GM18519 (cell line): ENCODE data around the gene PTPRE.

ENCODE experiments used
- ATAC-seq: cut with Tn5 transposase; IDR thresholded peaks from one replicate; pipeline ENCODE4 v1.9.1; 2021; ENCODE audit warnings: mild to moderate bottlenecking, moderate library complexity; ENCODE audit not compliant: unreplicated experiment, low FRiP score

Gene PTPRE

DNA sequence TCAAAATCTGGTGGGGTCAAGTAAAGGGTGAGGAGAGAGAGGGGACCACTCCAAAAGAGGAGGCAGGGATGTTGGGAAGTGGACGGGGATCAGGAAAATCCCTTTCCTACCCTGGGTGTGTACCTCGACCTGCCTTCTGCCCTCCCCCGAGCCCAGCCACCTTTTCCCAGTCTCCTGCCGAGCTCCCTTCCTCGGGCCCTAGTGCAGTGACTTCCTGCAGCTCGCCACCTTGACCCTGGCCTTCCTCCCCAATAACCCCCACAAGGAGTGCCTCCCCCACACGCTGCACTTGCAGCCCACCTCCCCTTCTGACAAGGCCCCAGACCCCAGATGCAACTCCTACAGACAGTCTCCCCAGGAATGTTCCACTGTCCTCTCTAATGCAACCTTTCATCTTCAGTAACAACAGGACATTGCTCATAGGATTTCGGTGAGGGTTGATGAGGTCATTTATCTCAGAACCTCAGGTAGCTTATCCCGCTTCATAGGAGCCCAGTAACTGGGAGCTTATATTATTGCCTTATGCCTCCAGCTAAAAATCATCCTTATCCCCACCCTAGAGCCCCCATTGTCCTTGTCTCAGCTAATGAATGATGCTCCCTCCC, 129.2 kb downstream of the PTPRE start:
- ATAC-seq: no peak

DNA sequence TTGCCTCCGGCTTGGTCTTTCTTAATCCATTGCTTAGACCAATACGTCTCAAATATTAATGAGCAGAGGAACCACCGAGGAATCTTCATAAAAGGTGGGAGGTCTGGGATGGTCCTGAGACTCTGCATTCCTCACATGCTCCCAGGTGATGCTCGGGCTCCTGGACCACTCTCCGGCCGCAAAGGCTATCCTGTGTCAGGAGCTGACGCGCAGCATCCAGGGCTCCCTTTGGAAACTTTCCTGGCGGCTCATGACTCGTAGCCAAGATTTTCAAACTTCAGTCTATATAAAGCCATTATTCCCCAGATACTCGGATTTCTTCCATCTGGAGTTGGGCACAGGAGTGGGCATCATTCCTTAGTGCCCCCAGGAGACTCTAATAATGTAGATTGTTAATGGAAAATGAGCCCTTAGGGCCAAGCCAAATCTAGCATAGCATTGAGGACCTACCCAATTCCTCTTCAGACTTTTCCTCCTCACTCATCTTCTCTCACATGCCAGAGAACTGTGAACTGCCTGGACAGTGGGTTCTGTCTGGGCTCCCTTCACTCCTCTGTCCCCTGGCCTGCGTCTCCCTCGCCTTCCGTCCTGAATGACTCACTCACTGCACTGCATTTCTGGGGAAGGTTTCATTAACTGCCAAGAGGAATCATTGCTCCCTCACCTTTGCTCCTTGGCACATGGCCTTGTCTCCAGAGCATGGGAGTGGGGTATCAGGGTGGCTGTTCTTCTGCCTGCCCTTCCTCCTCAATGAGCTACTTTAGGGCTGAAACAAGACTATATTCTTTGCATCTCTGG, 130.0 kb downstream of the PTPRE start:
- no peak for ATAC-seq

DNA sequence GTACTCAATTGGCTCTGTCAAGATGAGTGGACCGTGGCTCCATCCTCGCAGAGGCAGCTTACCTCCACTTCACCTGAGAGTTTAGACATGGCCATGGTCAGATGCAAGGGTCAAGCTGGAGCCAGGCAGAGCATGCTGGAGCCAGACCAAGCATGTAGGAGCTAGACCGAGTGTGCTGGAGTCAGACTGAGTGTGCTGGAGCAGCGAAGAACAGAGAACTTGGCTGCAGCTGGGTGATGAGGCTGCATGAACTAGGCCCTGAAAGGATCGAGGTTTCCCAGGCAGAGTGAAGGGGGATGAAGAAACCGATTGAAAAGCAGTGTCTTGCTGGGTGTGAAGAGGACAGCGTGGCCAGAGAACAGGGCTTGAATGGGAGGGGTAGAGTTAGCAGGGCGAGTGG, 133.2 kb downstream of the PTPRE start:
- no peak for ATAC-seq

DNA sequence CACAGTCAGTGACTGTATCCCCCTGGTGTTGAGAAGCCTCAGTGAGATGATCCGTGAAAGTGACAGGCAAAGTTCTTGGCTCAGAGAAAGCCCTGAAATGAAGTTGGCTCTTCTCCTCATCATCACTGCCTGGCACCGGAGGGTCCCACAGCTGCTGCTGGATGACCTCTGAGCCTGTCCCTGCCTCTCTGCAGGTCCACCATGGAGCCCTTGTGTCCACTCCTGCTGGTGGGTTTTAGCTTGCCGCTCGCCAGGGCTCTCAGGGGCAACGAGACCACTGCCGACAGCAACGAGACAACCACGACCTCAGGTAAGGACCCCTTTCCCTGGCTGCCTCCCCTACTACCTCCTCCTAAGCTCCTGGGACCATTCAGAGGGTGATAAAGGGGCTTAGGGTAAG, 133.8 kb downstream of the PTPRE start:
- no peak for ATAC-seq

DNA sequence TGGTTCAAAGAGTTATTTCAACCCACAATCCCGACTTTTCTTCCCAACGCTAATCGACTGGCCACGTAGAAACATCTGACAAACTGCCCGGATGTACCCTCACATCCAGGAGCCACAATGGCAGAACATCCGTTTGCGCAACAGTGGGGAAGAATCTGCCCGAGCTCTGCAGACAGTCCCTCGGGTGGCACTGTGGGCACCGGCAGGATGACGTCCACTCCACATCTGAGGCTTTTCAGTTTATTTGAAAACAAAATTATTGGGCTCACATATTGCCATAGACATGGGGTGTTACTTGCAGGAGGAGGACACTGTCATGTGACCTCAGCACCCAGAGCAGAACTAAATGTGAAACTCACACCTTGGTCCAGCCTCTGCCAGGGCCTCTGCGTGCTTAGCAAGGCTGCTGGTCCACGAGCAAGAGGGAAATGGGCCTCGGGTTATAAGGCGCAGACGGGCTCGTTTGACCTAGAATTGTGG, 135.3 kb downstream of the PTPRE start:
- ATAC-seq: no peak

DNA sequence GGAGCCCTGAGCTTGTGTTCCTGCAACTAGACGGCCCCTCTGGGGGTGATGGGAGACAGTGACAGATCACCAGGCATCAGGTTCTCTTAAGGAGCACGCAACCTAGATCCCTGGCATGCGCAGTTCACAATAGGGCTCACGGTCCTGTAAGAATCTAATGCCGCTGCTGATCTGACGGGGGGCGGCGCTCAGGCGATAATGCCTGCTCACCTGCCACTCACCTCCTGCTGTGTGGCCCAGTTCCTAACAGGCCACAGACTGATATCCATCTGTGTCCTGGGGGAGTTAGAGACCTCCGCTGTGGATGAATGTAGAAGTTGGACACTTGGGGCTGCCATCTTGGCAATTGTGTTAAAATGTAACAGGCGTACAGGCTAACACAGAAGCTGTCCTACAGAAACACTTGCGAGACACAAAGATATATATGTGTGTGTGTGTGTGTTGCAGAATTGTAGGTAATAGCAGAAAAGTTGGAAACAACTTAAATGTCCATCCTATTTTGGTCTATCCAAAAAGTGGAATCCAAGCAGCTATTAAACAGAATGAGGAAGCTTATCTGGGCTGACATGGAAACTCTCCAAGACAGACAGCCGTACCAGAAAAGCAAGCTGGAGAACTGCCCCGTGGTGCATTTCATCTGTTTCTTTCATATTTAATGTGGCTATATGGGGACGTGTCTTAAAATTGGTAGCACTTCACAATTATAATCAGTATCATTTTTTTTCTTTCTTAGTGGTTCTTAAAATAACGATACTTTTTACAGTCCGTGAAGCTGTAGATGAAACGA, 136.5 kb downstream of the PTPRE start:
- no peak for ATAC-seq

DNA sequence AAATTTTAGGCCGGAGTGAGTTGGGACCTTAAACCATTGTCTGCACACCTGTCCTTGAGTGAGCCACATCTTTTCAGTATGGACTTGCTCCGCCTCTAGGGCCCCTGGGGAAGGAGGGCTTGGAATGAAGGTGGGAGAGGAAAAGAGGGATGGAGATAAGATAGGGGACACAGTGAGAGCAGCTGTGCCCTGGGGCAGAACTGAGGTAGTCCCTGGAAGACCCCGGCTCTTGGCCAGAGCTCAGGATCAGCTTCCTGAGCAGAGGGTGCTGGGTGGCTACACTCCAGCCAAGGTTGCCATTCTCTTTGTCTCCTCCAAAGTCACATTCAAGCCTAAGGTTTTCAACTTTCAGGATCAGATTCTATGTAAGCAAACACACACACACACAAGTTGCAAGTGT, 137.3 kb downstream of the PTPRE start:
- ATAC-seq: no peak

DNA sequence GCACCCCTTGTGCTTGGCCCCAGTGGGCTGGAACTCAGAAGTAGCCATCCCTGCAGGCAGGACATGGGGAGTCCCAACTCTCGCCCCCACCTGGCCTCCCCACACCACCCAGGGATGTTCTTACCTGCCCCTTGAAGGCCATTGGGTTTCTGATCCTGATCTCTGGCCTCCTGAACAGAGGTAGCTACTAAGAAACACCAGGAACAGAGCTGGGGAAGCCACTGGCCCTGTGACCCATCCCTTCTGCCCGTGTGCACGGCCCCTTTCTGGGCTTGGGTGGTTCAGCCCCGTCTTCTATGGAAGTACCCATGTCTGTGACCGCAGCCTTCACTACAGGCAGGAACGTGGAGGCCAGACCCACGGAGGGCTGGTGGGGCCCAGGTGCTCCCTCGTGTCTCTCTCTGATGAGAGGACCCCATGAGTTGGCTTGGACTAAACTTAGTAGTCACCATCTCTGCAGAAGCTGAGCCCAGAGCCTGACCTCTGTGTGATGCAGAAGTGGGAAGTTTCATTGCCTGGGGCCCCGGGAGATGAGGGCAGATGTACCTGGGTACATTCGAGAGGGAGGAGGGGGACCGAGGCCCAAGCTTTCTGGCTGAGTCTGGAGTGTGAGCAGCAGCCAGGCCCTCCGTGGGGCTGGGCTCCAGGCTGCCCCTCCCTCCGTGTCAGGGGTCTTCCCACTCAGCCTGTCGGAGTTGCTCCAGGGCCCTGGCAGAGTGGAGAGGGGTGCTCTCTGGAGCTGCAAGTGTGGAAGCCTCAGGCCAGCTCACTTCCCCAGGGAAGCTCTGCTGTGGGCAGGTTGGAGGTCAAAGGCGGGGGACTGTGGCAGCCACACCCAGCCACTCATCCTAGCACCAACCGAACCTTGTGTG, 138.3 kb downstream of the PTPRE start:
- no peak for ATAC-seq

DNA sequence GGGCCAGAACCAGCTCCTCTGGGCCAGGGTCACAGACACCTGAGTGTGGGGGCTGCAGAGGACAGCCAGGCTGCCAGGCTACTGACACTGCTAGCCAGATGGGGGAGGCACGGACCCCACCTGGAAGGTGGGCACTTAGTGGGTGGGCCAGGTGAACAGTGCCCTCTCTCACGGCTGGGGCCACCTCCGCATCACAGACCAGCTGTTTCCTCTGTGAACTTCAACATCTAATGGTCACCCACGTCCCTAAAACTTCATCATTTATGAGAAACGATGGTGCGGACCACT, 138.9 kb downstream of the PTPRE start:
- no peak for ATAC-seq

DNA sequence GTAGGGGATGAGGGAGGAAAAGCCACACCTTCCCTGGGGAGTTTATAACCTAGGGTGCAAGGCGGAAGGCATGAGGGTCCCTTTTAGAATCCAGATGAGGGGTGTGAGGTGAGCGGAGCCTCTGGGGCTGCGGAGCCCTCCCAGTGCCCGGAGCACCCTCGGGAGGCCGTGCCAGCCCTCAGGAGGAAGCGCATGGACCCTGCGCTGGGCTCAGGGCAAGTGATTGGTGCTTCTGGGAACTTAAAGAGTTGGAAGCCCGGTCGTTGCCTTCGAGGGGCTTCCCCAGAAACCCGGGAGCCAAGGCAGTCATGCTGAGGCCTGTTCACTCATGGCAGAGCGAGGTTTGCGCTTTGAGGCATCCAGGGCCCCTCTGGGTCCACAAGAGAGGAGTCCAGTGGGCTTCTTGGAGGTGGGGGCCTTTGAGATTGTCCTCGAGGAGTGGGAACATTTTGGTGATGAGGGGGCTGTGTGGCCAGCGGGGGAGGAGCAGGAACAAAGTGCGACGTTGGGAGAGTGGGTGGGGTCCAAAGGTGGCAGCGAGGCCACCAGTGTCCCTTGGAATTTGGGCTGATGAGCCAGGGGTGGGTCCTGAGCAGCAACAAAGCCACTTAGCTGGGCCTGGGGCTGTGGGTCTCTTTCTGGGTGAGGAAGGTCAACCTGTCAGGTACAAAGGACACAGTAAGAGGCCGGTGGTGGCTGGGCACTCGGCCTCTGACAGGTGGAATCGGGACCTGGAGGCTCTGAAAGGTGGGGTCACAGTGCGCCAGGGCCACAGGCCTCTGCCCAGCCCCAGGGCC, 139.5 kb downstream of the PTPRE start:
- ATAC-seq: no peak

DNA sequence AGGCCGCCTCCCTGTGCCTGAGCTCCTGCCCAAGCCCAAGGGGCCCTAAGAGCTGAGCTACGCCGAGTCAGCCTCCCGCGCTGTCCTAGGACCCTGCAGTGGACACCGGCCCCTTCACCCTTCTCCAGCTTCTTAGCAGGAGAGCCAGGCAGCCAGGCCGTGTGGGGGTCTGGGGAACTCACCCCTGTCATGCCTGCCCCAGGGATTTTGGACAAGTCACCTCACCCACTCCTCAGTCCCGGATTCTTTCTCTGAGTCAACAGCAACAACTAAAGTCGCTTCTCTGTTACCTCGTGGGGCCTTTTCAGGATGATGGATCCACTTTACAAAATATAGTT, 140.0 kb downstream of the PTPRE start:
- peak; percentile 1 for ATAC-seq

DNA sequence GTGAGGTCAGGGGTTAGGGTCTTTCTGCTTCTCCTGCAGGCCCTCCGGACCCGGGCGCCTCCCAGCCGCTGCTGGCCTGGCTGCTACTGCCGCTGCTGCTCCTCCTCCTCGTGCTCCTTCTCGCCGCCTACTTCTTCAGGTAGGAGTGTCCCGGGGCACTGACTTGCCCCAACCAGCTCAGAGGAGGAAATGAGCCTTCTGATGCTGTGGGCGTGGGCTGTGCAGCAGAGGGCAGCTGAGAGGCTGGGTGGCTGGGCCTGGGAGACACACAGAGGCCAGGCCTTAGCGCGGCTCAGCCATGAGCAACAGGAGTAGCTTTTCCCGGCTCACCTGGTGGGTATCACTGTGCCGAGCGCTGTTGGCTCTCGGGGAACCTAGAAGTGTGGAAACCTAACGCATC, 140.4 kb downstream of the PTPRE start:
- peak; percentile 95 for ATAC-seq

DNA sequence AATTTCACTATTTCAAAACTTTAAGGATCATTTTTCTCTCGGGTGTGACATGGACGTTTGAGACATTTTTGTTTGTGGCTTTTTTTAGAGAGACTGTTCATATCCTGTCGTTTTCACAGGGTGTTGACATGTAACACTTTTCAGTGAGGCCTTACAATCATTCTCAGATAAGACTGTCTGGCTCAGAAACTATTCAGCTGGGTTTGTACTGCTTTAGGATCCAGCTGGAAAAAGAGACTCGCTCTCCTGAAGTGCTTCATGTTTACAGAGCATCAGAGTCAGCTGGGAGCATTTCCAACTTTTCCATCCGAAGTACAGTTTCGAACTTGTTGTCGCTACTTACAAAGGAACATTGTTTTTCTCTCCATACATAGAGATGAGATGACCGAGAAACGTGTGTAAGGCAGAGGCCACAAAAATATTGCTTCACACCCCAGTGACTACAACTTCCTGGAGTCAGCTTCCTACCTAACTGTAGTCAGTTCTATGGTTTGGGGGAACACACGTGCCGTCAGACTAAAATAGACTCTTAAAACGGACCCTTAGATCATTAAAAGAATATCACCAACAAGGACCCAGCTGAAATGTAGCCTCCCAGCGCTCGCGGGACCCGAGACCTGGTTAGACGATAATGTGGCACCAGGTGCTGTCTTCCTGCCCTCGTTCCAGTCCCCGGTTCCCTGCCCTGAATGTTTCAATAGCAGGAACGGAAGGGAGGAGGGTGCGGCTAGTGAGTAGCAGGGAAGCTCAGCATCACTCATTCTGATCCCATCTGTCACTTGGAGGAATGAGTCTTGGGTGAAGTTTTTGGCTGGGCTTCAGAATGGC, 141.3 kb downstream of the PTPRE start:
- ATAC-seq: peak; percentile 28

DNA sequence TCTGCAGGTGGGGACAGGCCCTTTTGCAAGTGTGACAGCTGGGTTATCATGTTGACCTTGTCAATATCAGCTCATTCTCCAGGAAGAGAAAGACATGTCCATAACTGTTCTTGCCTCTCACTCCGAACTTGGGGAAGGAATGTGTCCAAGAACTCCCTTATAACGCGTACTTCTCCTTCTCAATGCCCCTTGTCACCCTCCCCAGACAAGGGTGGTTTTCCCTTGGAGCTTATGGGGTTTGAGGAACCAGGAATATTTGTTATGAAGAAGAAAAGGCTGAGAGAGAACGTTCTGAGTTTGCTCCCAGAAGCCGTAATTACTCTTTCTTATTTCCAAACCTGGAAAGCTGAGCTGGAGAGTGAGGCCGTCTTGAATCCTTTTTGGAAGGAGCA, 141.9 kb downstream of the PTPRE start:
- no peak for ATAC-seq

DNA sequence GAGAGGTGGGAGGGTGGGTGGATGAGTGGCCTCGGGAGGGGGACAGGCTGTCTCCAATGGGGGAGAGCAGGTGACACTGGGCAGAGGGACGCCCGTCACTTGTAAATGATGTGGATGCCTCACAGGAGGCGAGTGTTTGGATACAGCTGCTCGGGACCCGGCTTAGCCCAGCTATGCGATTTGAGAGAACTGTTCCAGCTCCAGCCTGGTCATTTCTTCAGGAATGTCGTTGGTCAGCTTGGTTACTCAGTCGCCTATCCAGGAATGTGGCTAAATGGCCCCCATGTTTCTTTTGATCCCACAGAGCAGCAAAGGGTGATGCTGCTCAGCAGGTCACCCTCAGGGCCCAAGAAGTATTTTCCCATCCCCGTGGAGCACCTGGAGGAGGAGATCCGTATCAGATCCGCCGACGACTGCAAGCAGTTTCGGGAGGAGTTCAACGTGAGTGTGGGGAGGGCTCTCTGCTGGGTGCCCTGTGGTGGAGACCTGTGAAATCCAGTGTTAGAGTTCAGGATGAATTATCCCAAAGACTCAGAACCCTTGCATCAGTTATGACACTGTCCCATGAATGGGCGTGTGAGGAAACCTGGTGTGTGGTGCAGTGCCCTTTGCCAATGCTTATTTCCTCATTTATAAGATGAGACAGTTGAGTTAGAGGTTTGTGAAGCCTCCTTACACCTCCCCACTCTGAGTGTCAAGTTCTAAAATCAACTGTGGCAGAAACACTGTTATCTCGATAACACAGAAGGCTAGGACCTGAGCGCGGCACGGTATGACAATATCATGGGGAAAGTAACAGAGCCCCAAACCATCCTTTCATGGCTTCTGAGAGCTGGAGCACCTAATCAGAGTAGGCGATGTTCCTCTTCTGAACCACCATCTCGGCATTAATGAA, 142.6 kb downstream of the PTPRE start:
- no peak for ATAC-seq

DNA sequence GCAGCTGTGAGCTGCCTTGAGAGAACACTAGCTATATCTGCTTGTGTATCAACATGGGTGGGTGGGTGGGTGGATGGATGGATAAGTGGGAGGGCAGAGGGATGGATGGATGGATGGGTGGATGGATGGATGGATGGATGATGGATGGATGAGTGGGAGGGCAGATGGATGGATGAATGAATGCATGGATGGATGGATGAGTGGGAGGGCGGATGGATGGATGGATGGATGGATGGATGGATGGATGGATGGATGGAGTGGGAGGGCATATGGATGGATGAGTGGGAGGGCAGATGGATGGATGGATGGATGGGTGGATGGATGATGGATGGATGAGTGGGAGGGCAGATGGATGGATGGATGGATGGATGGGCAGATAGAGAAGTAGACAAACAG, 143.2 kb downstream of the PTPRE start:
- ATAC-seq: no peak

DNA sequence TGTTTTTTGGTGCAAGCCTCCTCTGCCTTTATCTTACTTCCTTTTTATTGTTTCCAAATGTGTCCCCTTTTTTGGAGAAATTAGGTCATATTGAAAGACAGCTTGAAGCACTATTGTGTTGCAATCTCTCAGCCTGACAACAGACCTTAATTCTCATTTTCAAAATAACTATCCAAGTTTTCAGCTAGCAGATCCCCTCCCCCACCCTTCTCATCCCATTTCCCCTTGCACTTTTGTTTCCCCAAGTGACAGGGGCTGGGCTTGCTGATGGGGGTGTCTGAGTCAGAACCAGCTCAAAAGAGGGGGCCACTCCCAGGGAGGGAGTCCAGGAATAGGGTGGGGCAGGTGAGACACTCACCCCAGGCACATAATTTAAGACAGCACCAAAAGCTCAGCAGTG, 144.0 kb downstream of the PTPRE start:
- ATAC-seq: no peak

DNA sequence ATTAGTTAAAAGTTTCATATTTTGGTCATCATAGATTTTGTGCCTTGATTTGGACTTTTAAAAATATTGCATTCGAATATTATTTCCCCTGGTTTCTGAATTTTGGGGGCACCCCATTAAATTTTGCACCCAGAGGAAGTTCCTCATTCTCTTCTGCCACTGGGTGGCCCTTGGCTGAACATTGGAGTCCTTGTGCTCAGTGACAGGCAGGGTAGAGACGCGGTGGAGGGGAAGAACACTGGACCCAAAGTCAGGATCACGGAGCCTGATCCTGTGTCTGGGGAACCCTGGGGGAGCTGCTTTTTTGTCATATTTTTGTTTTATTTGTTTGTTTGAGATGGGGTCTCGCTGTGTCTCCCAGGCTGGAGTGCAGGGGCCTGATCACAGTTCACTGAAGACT, 144.6 kb downstream of the PTPRE start:
- ATAC-seq: no peak
